Prostate gland (tissue), 2 donors: ENCODE data around the gene PPP2R5A. TPM values are rescaled to one million over a fixed set of nuclear protein-coding genes. Genes with fewer than 3 reads are reported as not detected.

Experiments used
- small RNA-seq, 2 donors: library from RNA; depleted of rRNA; stranded (forward); fragments of <200 nt; gene quantifications; one replicate each; pipeline ENCODE3, GENCODE V24; 2016
- total RNA-seq, 2 donors: library from RNA; depleted of rRNA; stranded (reverse); fragments of >200 nt; gene quantifications; one replicate each; pipeline ENCODE4 v1.1.0, GENCODE V29; 2016

PPP2R5A gene
- total RNA-seq, 2 donors from 2014 or later, result 33.5 to 49.5 TPM

Small RNA genes lying within 50 kb of the gene (small RNA-seq; reads per million reads assigned to genes)
- gene SNORA16B, result 0 reads per million in 2 donors

Other genes starting within 250 kb of the PPP2R5A start
- 10 to 100 TPM; 12.5 to 15.5 TPM for gene INTS7, start 249.9 kb upstream of the PPP2R5A start, total RNA-seq
- 1 to 10 TPM; 1.5 to 7.1 TPM for gene DTL, start 249.7 kb upstream of the PPP2R5A start, total RNA-seq
- gene PACC1, start 129.5 kb downstream of the PPP2R5A start, total RNA-seq, result 1 to 10 TPM; 5.6 to 6.4 TPM
- gene NENF, start 147.5 kb downstream of the PPP2R5A start, total RNA-seq, result 100 to 1,000 TPM in 1 of 2 donors, 10 to 100 TPM in 1; 83.2 to 277 TPM